Measurements from ENCODE around the gene KCNMA1.
"Not testable (repeated sequence)": the region's sequence is repeated elsewhere in the genome, so short reads cannot be mapped to it uniquely, and the experiment has no call there.

KCNMA1 gene

DNA sequence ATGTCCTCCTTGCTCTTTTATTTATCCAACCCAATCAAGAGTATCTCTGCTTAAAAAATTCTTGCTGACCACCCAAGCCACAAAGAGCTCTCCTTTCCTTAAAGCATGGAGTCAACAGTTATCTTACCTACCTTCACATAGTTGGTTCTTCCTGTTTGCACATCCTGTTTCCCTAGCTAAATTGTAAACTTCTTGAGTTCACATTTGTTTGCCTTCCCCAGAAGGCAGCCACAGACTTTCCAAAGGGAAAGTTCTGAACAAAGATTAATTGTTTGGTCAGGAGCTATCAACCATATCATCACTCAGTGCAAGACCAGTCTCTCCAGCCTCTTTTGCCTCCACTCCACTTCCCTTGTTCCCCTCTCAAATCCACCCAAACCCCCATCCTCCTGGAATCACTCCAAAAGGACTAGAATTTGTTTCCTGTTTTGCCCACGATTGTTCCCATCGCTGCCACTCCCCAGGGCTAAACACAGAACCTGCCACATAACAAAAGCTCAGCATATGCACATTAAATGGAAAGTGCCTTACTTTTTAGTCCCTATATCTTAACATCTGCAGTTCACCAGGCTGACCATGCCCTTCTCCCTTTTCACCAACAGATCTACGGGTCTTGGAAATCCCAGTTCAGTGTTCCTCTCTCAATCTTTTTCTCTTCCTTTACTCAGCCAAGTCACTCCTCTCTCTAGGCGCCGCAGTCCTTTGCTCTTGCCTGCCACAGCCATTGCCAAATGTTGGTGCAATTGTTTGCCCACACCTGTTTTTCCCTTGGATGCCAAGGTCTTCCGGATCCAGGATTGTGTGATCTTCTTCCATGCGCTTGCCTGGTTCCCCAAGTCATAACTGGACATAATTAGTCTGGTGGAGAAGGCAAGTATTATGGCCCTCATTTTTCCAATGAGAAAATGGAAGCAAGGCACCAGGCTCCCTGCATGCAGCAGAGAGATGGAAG is 265.5 kb downstream of the KCNMA1 start:
- DNase-seq (ENCODE audit: low read depth in 2 of 2), result no peak

DNA sequence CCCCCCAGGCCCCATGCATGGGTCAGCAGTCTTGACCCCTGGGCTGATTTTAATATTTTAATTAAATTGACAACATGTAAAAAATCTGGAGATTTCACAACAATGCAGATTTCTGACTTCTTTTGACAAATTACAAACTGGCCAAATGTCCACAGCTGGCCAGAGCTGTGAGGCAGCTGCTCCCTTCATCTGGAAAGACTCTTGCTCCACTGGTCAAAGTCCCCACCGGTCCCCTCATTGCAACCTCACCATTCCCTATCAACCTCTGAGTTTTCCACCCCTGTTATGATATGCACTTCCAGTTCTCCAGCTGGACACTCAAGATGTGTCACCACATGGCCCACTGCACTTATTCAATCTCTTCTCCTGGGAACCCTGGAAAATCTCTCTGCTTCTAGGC is 266.2 kb downstream of the KCNMA1 start:
- DNase-seq (ENCODE audit: low read depth in 2 of 2), result no peak

DNA sequence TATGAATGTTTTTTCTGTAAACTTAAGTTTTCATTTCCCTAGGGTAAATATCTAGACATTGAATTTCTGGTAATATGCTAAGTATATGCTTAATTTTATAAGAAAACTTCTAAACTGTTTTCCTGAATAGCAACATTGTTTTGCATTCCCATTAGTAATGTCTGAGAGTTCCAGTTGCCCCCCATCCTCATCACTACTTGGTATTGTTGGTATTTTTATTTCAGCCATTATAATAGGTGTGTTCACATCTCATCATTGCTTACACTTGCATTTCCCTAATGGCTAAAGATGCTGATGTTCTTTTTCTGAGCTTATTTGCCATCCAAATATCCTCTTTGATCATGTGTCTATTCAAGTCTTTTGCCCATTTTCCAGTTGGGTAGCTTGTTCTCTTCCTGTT is 269.6 kb downstream of the KCNMA1 start:
- no peak for DNase-seq (ENCODE audit: low read depth in 2 of 2)

DNA sequence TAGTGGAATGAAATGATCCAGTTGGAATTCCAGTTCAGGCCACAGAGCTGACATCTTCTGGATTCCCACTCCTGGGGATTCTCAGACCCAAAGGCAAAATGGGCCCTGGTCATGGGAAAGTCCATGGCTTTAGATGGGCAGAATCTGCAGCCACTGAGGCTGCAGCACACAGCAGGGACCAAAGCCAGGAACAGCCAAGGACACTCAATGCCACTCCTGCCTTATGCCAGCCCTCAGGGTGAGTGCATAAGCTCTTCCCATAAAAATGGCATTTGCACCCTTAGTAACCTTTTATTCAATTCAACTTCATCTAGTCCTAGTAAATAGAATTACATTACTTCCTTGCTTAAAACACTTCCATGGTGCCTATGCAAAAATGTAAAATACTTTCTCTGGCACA is 274.4 kb downstream of the KCNMA1 start:
- DNase-seq (ENCODE audit: low read depth in 2 of 2), result no peak

DNA sequence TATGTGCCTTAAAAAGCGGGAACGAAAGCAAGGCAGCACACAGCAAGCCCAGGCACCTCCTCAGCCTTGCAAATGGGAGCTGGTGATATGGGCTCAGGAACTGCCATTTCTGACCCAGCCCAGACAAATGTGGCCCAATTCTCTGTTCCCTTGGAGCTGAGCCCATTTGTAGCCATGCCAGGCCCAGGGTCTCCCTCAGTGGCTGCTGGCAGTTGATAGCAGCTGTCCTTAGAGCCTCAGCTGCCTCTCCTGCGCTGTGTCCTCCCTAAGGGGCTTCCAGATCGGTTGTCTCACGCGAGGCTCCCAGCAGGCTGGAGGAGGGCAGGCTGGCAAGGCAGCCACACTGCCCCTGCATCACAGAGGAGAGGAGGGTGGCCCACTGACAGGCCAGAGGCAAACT is 275.8 kb downstream of the KCNMA1 start:
- DNase-seq (ENCODE audit: low read depth in 2 of 2), result no peak

DNA sequence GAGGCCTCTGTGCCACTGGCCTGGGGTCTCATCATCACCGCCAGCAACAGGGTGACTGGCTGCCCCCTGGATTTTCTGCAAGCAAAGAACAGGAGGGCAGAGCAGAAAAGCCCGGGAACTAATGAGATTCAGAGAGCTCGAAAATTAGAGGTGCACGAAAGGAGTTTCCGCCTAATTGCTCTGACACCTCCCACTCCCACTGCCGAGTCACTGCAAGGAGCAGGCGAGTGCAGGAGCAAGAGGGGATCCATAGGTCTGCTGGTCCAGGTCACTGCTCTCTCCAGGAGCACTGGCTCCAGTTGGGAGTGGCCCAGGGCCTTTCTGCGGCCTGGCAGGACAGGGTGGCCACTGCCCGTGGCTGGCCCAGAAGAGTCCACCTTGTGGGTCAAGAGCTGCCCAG is 276.2 kb downstream of the KCNMA1 start:
- DNase-seq (ENCODE audit: low read depth in 2 of 2), result no peak

DNA sequence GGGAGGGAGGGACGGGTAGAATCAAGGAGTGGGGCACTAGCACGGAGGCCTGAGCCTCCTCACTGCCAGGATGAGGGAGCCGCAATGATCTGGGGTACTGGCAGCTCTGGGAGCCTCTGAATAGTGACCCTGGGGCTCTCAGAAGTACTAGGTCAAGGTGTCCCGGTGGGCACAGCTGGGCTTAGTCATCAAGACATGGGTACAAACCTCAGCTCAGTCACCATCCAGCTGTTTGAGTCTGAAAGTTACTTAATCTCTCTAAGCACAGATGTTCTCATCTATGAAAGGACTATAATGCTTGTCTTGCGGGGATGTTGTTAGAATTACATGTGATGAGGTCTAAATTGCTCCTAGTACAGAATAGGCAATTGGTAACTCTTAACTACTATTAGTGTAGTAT is 276.8 kb downstream of the KCNMA1 start:
- DNase-seq (ENCODE audit: low read depth in 2 of 2), result no peak

DNA sequence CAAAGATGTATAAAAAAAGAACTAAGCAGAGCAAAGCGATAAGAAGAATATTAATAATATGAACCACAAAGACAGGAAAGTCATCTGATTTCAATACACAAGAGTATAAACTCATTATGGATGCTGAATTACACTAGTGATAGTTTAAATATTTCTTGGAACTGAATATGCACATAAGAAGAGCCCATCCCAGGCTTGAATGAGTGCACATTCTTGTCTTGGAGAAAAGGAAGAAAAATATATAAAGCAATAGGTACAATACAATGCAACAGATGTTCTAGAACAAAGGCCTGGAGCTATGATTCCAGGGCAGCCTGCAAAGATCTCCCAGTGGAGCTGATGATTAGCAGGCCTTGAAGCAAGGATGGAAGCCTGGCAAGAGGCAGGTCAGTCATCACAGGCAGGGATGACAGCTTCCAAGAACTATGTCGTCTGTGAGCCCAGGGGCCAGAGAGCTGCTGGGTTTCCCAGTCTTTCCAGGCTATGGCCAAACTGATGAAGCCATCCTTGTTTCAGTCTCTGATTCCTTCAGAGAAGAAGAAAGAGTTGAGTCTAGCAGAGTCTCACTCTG is 277.6 kb downstream of the KCNMA1 start:
- DNase-seq (ENCODE audit: low read depth in 2 of 2), result no peak

DNA sequence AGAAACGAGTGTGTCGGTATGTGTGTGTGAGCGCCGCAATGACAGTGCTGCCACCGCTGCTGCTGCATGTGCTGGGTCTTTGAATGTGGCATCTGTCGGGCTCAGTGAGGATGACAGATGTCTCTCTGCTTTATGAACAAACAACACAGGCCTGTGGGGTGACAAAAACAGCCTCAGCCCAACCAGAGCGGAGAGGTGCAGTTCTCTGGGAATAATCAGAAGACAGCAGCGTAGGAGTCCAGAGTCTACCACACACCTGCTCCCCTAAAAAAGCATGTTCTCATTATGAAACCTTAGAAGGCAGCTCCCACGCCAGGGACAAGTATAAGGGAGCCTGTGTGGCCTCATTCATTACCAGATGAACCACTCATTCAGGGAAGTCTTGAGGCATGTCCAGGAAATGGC is 278.3 kb downstream of the KCNMA1 start:
- no peak for DNase-seq (ENCODE audit: low read depth in 2 of 2)

DNA sequence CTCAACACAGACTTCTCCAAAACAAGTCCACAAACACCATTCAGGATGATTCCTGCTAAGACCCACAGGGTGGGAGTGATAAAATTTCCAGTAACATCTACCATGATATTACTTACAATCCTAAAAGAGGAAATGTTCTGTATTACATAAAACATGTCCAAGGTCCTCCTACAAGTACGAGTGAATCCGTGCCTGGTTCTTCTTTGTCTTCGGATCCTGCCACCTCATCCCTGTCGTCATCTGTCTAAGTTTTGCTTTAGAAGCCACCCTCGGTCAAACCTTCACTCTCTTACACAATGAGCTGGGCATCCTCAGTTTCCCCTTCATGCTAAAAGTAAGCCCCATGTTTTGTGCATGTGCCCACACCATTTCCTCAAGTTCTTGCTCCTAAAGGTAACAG is 279.0 kb downstream of the KCNMA1 start:
- no peak for DNase-seq (ENCODE audit: low read depth in 2 of 2)

DNA sequence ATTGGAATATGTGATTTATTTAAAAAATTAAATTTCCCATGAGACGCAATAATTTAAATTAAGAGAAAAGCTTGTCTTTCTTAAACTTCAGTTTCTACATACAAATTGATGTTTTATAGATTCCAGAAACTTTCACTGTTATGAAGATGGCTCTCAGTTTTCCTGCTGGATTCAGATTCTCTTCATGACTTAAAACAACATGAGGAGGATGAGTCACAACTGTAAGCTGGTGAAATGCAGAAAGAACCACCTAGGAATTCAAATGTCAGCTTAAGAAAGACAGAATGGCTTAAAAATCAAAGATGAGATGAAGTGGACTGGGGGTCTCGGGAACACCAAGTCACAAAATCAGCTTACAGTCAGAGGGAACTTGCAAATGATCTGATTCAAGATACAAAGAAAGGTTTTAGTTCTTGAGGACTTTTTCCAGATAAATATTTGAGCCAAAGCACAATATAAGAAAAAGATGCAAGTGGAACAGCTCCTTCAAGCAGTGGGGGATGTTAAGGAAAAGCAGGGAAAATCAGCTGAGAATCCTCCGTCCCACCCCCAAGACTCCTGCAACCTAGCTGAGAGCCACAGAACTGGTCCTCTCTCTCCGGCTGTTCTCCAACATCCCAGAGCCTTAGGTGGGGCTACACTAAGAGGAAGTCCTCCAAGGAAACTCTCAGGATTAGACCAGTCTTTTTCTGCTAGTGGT is 279.8 kb downstream of the KCNMA1 start:
- no peak for DNase-seq (ENCODE audit: low read depth in 2 of 2)

DNA sequence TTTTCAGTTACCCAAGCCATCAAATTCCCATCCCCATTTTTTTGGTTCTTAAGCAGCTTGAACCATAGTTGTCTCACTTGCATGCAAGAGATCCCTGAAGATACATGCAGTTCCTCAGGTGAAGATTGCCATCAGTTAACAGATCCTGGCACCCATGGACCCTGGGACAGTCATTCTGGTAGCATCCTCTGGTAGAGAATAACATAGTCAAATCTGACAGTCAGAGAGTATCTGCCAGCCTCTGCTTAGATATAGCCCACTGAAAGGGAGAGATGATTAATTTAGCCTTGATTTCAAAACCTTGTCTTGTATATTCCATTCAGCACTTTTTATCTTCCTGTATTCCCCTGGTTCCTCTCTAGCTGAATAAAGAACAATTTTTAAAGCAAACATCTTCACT is 280.4 kb downstream of the KCNMA1 start:
- no peak for DNase-seq (ENCODE audit: low read depth in 2 of 2)

DNA sequence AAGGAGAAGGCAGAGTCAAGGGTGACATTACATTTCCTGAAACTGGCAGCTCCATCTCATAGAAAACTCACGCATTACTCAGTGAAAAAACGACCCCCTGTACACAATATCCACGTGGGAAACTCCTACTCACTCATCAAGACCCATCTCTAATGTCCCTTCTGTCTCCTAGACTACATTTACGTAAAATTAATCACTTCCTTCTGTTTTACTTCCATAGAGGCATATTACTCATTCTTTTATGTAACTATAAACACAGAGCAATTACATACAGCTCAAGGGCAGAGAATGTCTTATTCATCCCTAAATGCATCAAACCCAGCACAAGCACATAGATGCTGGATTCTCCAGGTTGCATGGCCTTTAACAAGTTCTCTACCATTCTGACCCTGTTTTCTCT is 281.8 kb downstream of the KCNMA1 start:
- DNase-seq (ENCODE audit: low read depth in 2 of 2), result no peak

DNA sequence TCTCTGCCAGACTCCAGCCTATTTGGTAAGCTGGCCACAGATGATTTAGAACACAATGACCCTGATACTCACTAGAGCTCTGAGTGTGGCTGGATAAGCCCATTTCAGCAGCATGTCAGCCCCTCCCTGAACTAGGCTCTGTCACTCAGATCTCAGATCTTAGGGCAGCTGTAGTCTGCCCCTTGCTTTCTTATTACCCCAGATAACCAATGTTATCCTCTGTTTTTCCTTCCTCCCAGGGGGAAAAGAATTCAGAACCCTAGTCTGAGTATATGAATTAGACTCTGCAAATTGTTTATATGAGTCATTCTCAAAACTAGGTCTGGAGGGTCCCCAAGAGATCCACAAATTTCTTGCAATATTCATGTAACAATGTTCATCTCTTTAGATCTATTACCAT is 286.2 kb downstream of the KCNMA1 start:
- no peak for DNase-seq (ENCODE audit: low read depth in 2 of 2)

DNA sequence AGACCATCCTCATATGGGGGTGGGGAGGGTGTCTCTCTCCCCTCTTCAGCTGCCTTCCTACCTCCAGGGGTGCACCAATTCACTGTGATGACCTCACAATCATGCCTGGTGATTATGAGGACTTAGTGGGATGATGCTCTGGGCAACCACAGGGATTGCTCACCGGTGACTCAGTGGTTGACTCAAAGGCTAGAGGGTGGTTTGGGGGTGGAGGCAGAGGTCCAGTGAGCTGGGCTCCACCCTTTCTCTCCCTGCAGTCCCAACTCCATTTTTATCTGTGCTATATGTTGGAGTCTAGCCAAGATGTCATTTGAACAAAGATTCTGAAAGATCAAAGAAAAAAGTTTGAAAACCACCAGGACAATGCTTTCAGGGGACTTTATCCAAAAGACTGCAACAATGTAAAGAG is 286.9 kb downstream of the KCNMA1 start:
- peak; percentile 32 to 35 for DNase-seq (ENCODE audit: low read depth in 2 of 2)

DNA sequence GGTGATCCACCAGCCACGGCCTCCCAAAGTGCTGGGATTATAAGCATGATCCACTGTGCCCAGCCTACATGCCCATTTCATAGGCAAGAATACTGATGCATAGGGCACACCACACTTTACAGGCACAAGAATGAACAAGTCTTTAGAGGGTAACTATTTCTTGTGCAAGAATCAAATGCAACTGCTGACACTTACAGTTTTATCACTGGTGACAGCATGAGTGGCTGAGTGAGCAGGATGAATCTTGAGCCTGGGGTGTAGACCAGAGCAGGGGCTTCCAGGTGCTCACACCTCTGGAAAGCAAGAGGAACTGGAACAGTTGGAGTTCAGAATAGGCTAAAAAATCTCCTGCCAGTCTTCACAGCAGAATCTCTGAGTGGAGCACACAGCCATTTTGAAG is 287.5 kb downstream of the KCNMA1 start:
- DNase-seq (ENCODE audit: low read depth in 2 of 2), result no peak

DNA sequence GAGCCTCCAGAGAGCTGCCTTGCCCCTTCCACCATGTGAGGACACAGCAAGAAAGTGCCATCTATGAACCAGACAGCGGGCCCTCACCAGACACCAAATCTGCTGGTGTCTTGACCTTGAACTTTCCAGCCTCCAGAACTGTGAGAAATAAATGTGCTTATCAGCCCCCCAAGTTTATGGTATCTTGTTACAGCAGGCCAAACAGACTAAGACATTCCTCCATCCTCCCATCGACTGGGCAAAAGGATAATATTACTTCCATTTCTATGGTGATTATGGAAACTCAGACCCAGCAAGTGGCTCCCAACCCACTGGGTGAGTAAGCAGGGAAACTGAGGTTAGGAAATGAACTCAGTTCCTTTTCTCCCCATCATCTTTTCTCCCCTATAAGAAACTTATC is 288.4 kb downstream of the KCNMA1 start:
- no peak for DNase-seq (ENCODE audit: low read depth in 2 of 2)

DNA sequence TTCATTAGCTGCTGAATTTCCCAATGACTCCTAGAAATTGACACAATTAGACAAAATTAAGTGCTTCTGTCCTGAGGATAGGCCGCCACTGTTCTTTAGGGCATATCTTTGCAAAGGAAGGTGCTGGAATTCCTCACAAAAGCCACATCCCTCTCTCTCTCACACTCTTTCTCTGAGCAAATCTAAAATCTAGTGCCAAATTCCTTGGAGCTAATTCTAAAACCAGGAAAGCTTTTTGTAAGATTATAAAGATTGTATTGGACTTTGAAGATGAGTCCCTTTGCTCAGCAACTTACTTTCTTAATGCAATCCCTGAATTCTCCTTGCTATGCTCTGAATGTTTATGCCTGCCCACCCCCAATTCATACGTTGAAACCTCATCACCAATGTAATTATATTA is 288.9 kb downstream of the KCNMA1 start:
- DNase-seq (ENCODE audit: low read depth in 2 of 2), result no peak

DNA sequence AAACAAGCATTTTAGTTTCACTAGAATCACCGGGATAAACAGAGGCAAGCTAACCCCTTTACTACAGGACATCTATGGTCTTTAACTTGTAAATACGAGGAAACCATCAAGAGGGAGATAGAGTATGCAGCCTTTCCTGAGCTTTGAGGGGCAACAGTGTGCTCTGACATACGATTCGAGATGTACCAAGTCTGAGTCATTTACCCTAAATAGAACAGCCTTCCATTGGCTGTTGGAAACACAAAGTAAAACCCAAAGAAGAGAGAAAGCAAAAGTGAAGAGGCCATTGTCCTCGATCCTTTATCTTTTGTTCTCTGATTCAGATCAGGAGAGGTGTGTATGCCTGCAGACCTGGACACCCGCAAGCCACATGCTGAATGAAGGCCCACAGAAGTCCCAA is 289.5 kb downstream of the KCNMA1 start:
- no peak for DNase-seq (ENCODE audit: low read depth in 2 of 2)

DNA sequence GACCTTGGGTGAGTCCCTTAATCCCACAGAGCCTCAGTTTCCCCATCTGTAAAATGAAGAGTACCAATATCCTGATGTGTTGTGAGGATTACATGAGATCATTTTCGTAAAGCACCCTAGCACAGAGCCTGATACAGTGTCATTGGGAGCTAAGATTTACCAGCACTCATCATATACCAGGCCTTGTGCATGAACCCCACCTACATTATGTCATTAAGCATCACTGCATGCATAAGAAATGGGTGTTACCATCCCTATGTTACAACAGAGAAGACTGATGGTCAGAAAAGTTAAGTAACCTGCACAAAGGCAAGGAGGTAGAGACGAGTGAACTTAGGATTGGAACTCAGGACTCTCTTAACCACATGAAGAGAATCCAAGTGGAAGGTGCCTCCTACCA is 290.6 kb downstream of the KCNMA1 start:
- DNase-seq (ENCODE audit: low read depth in 2 of 2), result no peak

DNA sequence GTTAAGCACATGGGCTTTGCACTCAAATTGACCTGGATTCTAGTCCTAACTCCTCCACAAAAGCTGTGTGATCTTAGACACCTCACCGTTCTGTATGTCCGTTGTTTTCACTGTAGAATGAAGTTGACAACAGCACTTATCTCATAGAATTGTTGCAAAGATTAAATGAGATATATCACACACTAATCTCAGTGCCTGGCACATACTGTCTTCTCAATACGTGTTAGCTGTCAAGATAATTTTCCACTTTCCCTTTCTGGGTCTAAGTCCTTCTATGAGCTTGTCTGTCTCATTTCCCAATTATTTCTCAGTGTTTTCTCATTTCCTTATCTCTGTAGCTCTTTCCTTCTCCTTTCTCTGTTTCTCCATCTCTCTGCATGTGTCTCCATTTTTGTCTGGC is 296.6 kb downstream of the KCNMA1 start:
- no peak for DNase-seq (ENCODE audit: low read depth in 2 of 2)

DNA sequence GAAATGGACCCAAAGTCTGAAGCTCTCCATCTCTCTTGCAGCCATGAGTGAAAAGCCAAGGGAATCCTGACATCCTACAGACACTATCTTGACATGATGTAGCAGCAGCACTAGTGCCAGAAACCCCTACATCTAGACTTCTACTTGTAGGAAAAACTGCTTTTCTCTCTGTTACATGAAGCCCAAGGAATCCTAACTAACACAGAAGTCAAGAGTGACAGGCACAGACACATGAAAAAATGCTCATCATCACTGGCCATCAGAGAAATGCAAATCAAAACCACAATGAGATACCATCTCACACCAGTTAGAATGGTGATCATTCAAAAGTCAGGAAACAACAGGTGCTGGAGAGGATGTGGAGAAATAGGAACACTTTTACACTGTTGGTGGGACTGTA is 297.7 kb downstream of the KCNMA1 start:
- DNase-seq (ENCODE audit: low read depth in 2 of 2), result not testable (repeated sequence)

DNA sequence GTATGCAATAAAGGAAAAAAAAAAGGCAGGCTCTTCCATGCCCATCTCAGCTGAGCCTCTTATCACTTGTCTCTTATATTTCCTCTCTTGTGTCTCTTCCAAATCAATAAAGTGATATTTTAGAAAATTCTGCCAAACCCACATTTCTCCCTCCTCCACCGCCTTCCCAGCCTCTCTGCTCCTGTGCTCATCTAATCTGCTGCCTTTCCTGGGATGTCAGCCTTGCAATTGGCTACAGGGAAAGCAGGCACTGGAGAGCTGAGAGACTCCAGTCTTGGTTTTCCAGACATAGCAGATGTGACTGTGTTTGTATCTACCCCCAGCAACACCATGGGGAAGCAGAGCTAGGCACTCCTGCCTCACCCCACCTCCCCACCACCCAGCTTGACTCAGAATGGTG is 298.4 kb downstream of the KCNMA1 start:
- DNase-seq (ENCODE audit: low read depth in 2 of 2), result no peak

Data from stimulated activated CD8-positive, alpha-beta memory T cell treated with anti-CD3 and anti-CD28 coated beads, Interleukin-2, amount 100 ng/mL, for 48 hours (primary cell).